Upper lobe of left lung (tissue), 6 donors: ENCODE data around the gene PYDC1. TPM values are rescaled to one million over a fixed set of nuclear protein-coding genes. Genes with fewer than 3 reads are reported as not detected.
A peak's percentile ranks its signal among the peaks of the same experiment; 100 is the strongest.

Experiments used
- ATAC-seq, 2 donors: fragments of 200-7000 bp; cut with Tn5 transposase; one replicate each; pipeline ENCODE4 v1.9.1; 2022; ENCODE audit warnings: mild to moderate bottlenecking in 2 of 2, moderate library complexity in 2 of 2; ENCODE audit not compliant: low FRiP score in 2 of 2
- DNase-seq, 2 donors: peaks; one replicate each; pipeline ENCODE4 v3.0.0-alpha.2; 2019 to 2020
- H3K27ac ChIP-seq, 4 donors: fragments of 200-600 bp; sonication (generic); one replicate each; pipeline ENCODE4 v1.5.1; 2016 to 2019
- H3K27me3 ChIP-seq, 4 donors: fragments of 200-600 bp; sonication (generic); one replicate each; pipeline ENCODE4 v1.5.1; 2017 to 2019
- H3K36me3 ChIP-seq, 4 donors: fragments of 200-600 bp; sonication (generic); one replicate each; pipeline ENCODE4 v1.5.1; 2016 to 2019
- H3K4me1 ChIP-seq, 4 donors: fragments of 200-600 bp; sonication (generic); one replicate each; pipeline ENCODE4 v1.5.1; 2018 to 2019
- H3K4me3 ChIP-seq, 4 donors: fragments of 200-600 bp; sonication (generic); one replicate each; pipeline ENCODE4 v1.5.1; 2017 to 2019; ENCODE audit warnings: mild to moderate bottlenecking in 2 of 4, moderate library complexity in 1 of 4
- H3K9me3 ChIP-seq, 4 donors: fragments of 200-600 bp; sonication (generic); one replicate each; pipeline ENCODE4 v1.5.1; 2018 to 2019
- CTCF ChIP-seq, 6 experiments: fragments of 450-650 bp in 4 of 6; fragments of 200-600 bp in 2 of 6; sonication (generic) in 2 of 6; IDR thresholded peaks; one replicate each; pipeline ENCODE4 v1.5.1; 2016 to 2019; ENCODE audit warnings: antibody characterized with exemption in 6 of 6
- EP300 ChIP-seq, 4 donors: sonication (generic); formaldehyde crosslinking; IDR thresholded peaks; one replicate each; pipeline ENCODE4 v1.5.1; 2017; ENCODE audit warnings: antibody characterized with exemption in 4 of 4, control low read depth in 2 of 4
- POLR2A ChIP-seq, 4 donors: fragments of 450-650 bp; IDR thresholded peaks; one replicate each; pipeline ENCODE4 v1.5.1; 2016 to 2017; ENCODE audit warnings: antibody characterized with exemption in 4 of 4, mild to moderate bottlenecking in 2 of 4
- POLR2AphosphoS5 ChIP-seq, 2 donors: sonication (generic); formaldehyde crosslinking; IDR thresholded peaks; one replicate each; pipeline ENCODE4 v1.5.1; 2017; ENCODE audit warnings: antibody characterized with exemption in 2 of 2
- WGBS, 2 donors: methylation state at CpG; one replicate each; pipeline ENCODE4 v1.1.5; 2017 to 2018; 5-methylcytosine and 5-hydroxymethylcytosine counted together
- total RNA-seq, 6 donors: library from RNA; depleted of rRNA in 4 of 6; stranded (reverse); fragments of >200 nt in 4 of 6; gene quantifications; one replicate each; pipeline versions ENCODE4 v1.1.0 to v1.2.1, GENCODE V29; 2016 to 2021
- donor health status: DM: no; HTN: no; CAD: no; lungs with moderate emphysema.
- donor health status: DM: no; HTN: yes; CAD: no; lungs with severe emphysema.

Gene PYDC1
- total RNA-seq, 6 donors from 2014 or later, result not detected

DNA sequence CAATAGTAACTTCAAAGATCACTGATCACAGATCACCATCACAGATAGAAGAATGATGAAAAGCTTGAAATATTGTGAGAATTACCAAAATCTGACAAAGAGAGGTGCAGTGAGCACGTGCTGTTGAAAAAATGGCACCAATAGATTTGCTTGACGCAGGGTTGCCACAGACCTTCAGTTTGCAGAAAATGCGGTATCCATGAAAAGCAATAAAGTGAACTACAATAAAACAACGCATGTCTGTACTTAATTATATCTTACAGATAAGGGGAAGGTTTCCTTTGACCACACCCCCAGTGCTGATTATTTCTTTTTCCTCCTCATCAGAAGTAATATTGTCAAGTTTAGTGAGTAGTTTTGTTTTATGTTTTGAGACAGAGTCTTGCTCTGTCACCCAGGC, 21.1 kb upstream of the PYDC1 start:
- peaks cover 0 to 6% (median 1%) of the 10 kb centered on the region in 4 donors for H3K9me3 ChIP-seq
- no peaks in the 10 kb centered on the region for H3K36me3 ChIP-seq
- no peak for ATAC-seq
- H3K4me1 ChIP-seq, result no peaks in the 10 kb centered on the region
- no peaks in the 10 kb centered on the region for H3K27me3 ChIP-seq
- no peak overlapping the region for H3K4me3 ChIP-seq
- WGBS, 2 donors, result 84 to 85% methylated on average over 4 of the region's 4 CpGs
- no peak for DNase-seq
- TF ChIP-seq POLR2AphosphoS5 (IDR thresholded peaks at IDR 0.05) (no peak), EP300 (IDR thresholded peaks at IDR 0.05) (no peak), POLR2A (IDR thresholded peaks at IDR 0.05) (no peak), CTCF (IDR thresholded peaks at IDR 0.05) (no peak)
- H3K27ac ChIP-seq, result no peak overlapping the region

DNA sequence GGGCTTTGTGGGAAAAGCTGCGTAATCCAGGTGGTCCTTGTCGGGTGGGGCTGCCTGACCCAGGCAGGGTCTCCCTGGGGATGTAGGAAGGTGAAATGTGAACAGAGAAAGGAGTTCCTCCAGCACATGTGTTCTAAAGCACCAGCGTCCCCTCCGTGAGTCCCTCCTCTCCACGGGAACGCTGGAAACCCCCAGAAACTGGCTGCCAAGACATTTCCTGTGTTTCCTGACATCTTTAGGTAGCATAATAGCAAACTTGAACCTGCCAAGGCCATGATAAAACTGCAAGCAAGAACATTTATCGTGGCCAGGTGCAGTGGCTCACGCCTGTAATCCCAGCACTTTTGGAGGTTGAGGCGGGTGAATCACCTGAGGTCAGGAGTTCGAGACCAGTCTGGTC, 12.6 kb upstream of the PYDC1 start:
- DNase-seq (no peak), ATAC-seq (no peak)
- no peak for TF ChIP-seq EP300 (IDR thresholded peaks at IDR 0.05)
- TF ChIP-seq POLR2AphosphoS5 (IDR thresholded peaks at IDR 0.05), result no peak
- no peak for TF ChIP-seq POLR2A (IDR thresholded peaks at IDR 0.05)
- TF ChIP-seq CTCF (IDR thresholded peaks at IDR 0.05), result no peak
- no peaks in the 10 kb centered on the region for H3K27me3 ChIP-seq
- no peak overlapping the region for H3K27ac ChIP-seq
- 59 to 84% methylated on average over 5 to 10 of the region's 10 CpGs for WGBS, 2 donors
- H3K4me3 ChIP-seq, result no peak overlapping the region
- no peaks in the 10 kb centered on the region for H3K9me3 ChIP-seq
- H3K36me3 ChIP-seq, result no peaks in the 10 kb centered on the region
- H3K4me1 ChIP-seq, result no peaks in the 10 kb centered on the region

DNA sequence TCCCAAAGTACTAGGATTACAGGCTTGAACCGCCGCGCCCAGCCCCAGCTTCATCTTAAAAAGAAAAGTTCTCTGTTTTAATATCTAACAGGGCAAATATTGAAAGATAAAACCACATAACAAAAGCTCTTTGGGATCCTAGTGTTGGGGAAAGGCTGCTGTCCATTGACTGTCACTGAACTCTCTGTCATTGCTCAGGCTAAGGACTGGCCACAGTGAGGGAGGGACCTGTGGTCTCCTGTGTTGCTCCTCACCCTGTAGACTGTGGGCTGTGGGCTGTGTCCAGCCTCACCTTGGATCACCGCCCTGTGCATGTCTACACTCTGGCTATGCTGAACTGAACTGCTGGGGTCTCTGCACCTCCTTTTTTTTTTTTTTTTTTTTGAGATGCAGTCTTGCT, 11.3 kb upstream of the PYDC1 start:
- no peak for ATAC-seq
- DNase-seq, result no peak
- Histone ChIP-seq H3K36me3 (no peaks in the 10 kb centered on the region), H3K4me3 (no peak overlapping the region), H3K27ac (no peak overlapping the region), H3K4me1 (no peaks in the 10 kb centered on the region), H3K9me3 (no peaks in the 10 kb centered on the region), H3K27me3 (no peaks in the 10 kb centered on the region)
- no peak for TF ChIP-seq POLR2AphosphoS5 (IDR thresholded peaks at IDR 0.05)
- TF ChIP-seq POLR2A (IDR thresholded peaks at IDR 0.05), result no peak
- no peak for TF ChIP-seq EP300 (IDR thresholded peaks at IDR 0.05)
- TF ChIP-seq CTCF (IDR thresholded peaks at IDR 0.05), result no peak
- WGBS, 2 donors, result 90 to 100% methylated on average over 4 of the region's 4 CpGs

DNA sequence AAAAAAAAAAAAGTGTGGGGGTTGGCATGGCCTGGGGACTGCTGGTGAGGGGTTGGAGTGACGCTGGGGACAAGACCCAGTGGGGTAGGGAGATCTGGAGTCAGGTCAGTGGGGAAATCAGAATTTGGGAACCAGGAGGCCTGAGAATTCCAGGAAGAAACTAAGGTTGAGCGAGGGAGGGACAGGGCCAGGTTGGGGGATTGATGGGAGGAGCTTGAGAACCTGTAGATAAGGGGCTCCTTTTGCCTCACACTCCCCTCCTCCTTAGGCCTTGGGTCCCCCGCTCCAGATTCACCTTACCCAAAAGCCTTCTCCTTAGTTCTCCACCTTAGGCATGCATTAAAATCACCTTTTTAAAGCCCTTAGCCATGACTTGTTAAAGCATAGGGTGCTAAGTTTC, 8.3 kb upstream of the PYDC1 start:
- H3K27ac ChIP-seq, result no peak overlapping the region
- no peaks in the 10 kb centered on the region for H3K36me3 ChIP-seq
- H3K27me3 ChIP-seq, result no peaks in the 10 kb centered on the region
- H3K4me3 ChIP-seq, result no peak overlapping the region
- H3K4me1 ChIP-seq, result no peaks in the 10 kb centered on the region
- H3K9me3 ChIP-seq, result no peaks in the 10 kb centered on the region
- DNase-seq (no peak), ATAC-seq (no peak)
- WGBS, 2 donors, result 89 to 100% methylated on average over 3 of the region's 3 CpGs
- TF ChIP-seq POLR2A (IDR thresholded peaks at IDR 0.05) (no peak), EP300 (IDR thresholded peaks at IDR 0.05) (no peak), POLR2AphosphoS5 (IDR thresholded peaks at IDR 0.05) (no peak), CTCF (IDR thresholded peaks at IDR 0.05) (no peak)

- WGBS, 2 donors, result 77 to 87% methylated on average over 62 to 79 of the region's 80 CpGs
- no peaks in the 10 kb centered on the region for H3K27me3 ChIP-seq
Observed at GRCh38 chr16:31224092-31224955, 7.4 kb upstream of the PYDC1 start.

More at GRCh38 chr16:31224092-31224955, 7.4 kb upstream of the PYDC1 start:
- TF ChIP-seq CTCF (IDR thresholded peaks at IDR 0.05) (no peak), POLR2AphosphoS5 (IDR thresholded peaks at IDR 0.05) (no peak), EP300 (IDR thresholded peaks at IDR 0.05) (no peak), POLR2A (IDR thresholded peaks at IDR 0.05) (no peak)
- Histone ChIP-seq H3K9me3 (no peaks in the 10 kb centered on the region), H3K27ac (no peak overlapping the region), H3K4me1 (no peaks in the 10 kb centered on the region), H3K36me3 (no peaks in the 10 kb centered on the region), H3K4me3 (no peak overlapping the region)
- DNase-seq (peak in 1 of 2 donors; percentile 75), ATAC-seq (no peak)
